GM15510 (cell line): ENCODE data around the gene CRHR1.

ENCODE experiments used
- POLR2A ChIP-seq: IDR thresholded peaks from 3 replicates; pipeline ENCODE4 v1.6.1; 2011; ENCODE audit warnings: borderline replicate concordance; ENCODE audit not compliant: insufficient read length; ENCODE audit errors: extremely low read depth

CRHR1 gene

GRCh38 chr17:45776896-45777295 lies 7.2 kb upstream of the CRHR1 start:
- TF ChIP-seq POLR2A = no peak

- TF ChIP-seq POLR2A = no peak
These were observed 6.7 kb upstream of the CRHR1 start for GRCh38 chr17:45777388-45777787.

- no peak for TF ChIP-seq POLR2A
These were observed 3.2 kb upstream of the CRHR1 start for GRCh38 chr17:45780921-45781320.

- TF ChIP-seq POLR2A = no peak
These were observed 1.1 kb upstream of the CRHR1 start for GRCh38 chr17:45782889-45783592.

- no peak for TF ChIP-seq POLR2A
These were observed 377 bp upstream of the CRHR1 start for GRCh38 chr17:45783593-45784292.

GRCh38 chr17:45784741-45785479 lies 790 bp downstream of the CRHR1 start:
- no peak for TF ChIP-seq POLR2A

GRCh38 chr17:45785480-45786193 lies 1.5 kb downstream of the CRHR1 start:
- no peak for TF ChIP-seq POLR2A

GRCh38 chr17:45786349-45786748 lies 2.2 kb downstream of the CRHR1 start:
- no peak for TF ChIP-seq POLR2A

GRCh38 chr17:45787044-45787443 lies 2.9 kb downstream of the CRHR1 start:
- no peak for TF ChIP-seq POLR2A

- no peak for TF ChIP-seq POLR2A
These were observed 3.5 kb downstream of the CRHR1 start for GRCh38 chr17:45787656-45788055.

GRCh38 chr17:45788057-45788456 lies 3.9 kb downstream of the CRHR1 start:
- TF ChIP-seq POLR2A = no peak

- TF ChIP-seq POLR2A = no peak
These were observed 5.8 kb downstream of the CRHR1 start for GRCh38 chr17:45789874-45790273.

- TF ChIP-seq POLR2A = no peak
These were observed 6.3 kb downstream of the CRHR1 start for GRCh38 chr17:45790296-45790922.

GRCh38 chr17:45791041-45791582 lies 7.0 kb downstream of the CRHR1 start:
- TF ChIP-seq POLR2A = no peak
